ENCODE results near the gene MCC. TPM values are rescaled to one million over a fixed set of nuclear protein-coding genes. Genes with fewer than 3 reads are reported as not detected.

The MCC gene
- total RNA-seq, 1 experiment from 2014 or later = 0.60 TPM

DNA sequence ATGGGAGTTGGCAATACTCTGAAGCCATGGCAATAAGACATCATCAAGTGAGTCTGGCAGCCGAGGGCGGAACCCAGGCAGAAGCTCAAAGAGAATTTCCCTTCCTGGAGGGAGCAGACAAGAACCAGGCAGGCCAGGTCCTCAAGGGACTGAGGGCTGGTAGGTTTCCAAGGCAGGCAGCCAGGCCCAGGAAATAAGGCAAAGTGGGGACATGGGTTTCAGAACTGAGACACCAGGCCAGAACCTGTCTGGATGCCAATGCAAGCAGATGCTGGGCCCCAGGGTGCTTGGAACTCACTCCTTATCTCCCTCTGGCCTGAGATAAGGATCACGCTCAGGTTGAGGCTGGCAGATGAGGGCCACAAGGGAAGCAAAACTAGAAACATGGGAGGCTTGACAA, 62.3 kb downstream of the MCC start:
- no peak for DNase-seq (ENCODE audit: low spot score)
- POLR2A ChIA-PET (ENCODE audit: low non-redundant PET) = no interaction called here
- Histone ChIP-seq H3K36me3 (ENCODE audit: insufficient read depth, low read length, poor library complexity, severe bottlenecking) (no peaks in the 10 kb centered on the region), H3K27ac (ENCODE audit: low read depth, low read length, poor library complexity, severe bottlenecking) (no peak overlapping the region), H3K4me3 (ENCODE audit: low read depth, low read length, poor library complexity, severe bottlenecking) (no peak overlapping the region), H3K9me3 (ENCODE audit: low read depth, low read length, poor library complexity, severe bottlenecking) (no peaks in the 10 kb centered on the region), H3K27me3 (replicated peaks; ENCODE audit: insufficient read depth, low read depth, low read length, poor library complexity) (no peaks in the 10 kb centered on the region), H3K4me1 (ENCODE audit: insufficient read depth, low read length, poor library complexity, severe bottlenecking) (no peaks in the 10 kb centered on the region)
- TF ChIP-seq EZH2 (IDR thresholded peaks at IDR 0.05; ENCODE audit: borderline replicate concordance, low read depth, low read length, poor library complexity, severe bottlenecking) (no peak), CTCF (conservative IDR thresholded peaks at IDR 0.05; ENCODE audit: low read depth, low read length) (no peak)
- CTCF ChIA-PET = no interaction called here
- no TSS peak for BruUV-seq (replicated peaks)
- intact Hi-C loops (cut with micrococcal nuclease; ENCODE audit: unreplicated experiment) = no loop called here

DNA sequence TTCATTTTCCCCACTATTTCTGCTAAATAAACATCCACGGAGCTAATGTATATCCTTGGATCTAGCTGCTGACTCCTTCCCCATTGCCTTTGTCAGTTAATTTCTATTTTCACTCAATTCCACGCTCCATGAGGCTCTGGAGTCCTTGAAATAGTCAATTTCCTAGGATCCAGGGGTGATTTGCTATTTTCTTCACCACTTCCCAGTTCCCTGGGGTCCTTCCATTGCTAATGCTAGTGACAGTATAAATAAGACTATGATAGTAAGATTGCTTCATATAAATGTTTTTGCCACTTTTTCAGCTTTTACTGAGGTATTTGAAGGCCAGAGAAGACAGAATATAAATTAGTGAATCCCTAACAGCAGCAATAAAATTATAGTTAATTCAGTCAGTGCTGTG, 66.6 kb downstream of the MCC start:
- TF ChIP-seq CTCF (conservative IDR thresholded peaks at IDR 0.05; ENCODE audit: low read depth, low read length) (no peak), EZH2 (IDR thresholded peaks at IDR 0.05; ENCODE audit: borderline replicate concordance, low read depth, low read length, poor library complexity, severe bottlenecking) (no peak)
- ChIA-PET POLR2A (ENCODE audit: low non-redundant PET) (no interaction called here), CTCF (no interaction called here)
- Histone ChIP-seq H3K4me1 (ENCODE audit: insufficient read depth, low read length, poor library complexity, severe bottlenecking) (no peaks in the 10 kb centered on the region), H3K4me3 (ENCODE audit: low read depth, low read length, poor library complexity, severe bottlenecking) (no peak overlapping the region), H3K36me3 (ENCODE audit: insufficient read depth, low read length, poor library complexity, severe bottlenecking) (no peaks in the 10 kb centered on the region), H3K27me3 (replicated peaks; ENCODE audit: insufficient read depth, low read depth, low read length, poor library complexity) (no peaks in the 10 kb centered on the region), H3K27ac (ENCODE audit: low read depth, low read length, poor library complexity, severe bottlenecking) (no peak overlapping the region), H3K9me3 (ENCODE audit: low read depth, low read length, poor library complexity, severe bottlenecking) (no peaks in the 10 kb centered on the region)
- DNase-seq (ENCODE audit: low spot score) = no peak
- intact Hi-C loops (cut with micrococcal nuclease; ENCODE audit: unreplicated experiment) = no loop called here
- BruUV-seq (replicated peaks) = no TSS peak

GRCh38 chr5:113405530-113405929, 82.7 kb downstream of the MCC start:
- H3K4me1 ChIP-seq (ENCODE audit: insufficient read depth, low read length, poor library complexity, severe bottlenecking) = no peaks in the 10 kb centered on the region
- H3K27me3 ChIP-seq (replicated peaks; ENCODE audit: insufficient read depth, low read depth, low read length, poor library complexity) = no peaks in the 10 kb centered on the region
- no peak overlapping the region for H3K4me3 ChIP-seq (ENCODE audit: low read depth, low read length, poor library complexity, severe bottlenecking)
- H3K9me3 ChIP-seq (ENCODE audit: low read depth, low read length, poor library complexity, severe bottlenecking) = no peaks in the 10 kb centered on the region
- POLR2A ChIA-PET (ENCODE audit: low non-redundant PET) = no interaction called here
- no TSS peak for BruUV-seq (replicated peaks)
- CTCF ChIA-PET = no interaction called here
- H3K27ac ChIP-seq (ENCODE audit: low read depth, low read length, poor library complexity, severe bottlenecking) = no peak overlapping the region
- H3K36me3 ChIP-seq (ENCODE audit: insufficient read depth, low read length, poor library complexity, severe bottlenecking) = no peaks in the 10 kb centered on the region
- no peak for DNase-seq (ENCODE audit: low spot score)
- intact Hi-C loops (cut with micrococcal nuclease; ENCODE audit: unreplicated experiment) = no loop called here
- TF ChIP-seq EZH2 (IDR thresholded peaks at IDR 0.05; ENCODE audit: borderline replicate concordance, low read depth, low read length, poor library complexity, severe bottlenecking) = no peak
- TF ChIP-seq CTCF (conservative IDR thresholded peaks at IDR 0.05; ENCODE audit: low read depth, low read length) = no peak

Measured in A673 (cell line).